SJSA1 (cell line): Measurements from ENCODE around the gene RNF123. TPM values are rescaled to one million over a fixed set of nuclear protein-coding genes. Genes with fewer than 3 reads are reported as not detected.
"Not testable (repeated sequence)": the region's sequence is repeated elsewhere in the genome, so short reads cannot be mapped to it uniquely, and the experiment has no call there.

Source experiments
- DNase-seq, 2 experiments: peaks; one replicate each; pipeline ENCODE4 v3.0.0-alpha.2; 2015 to 2020; ENCODE audit warnings: low spot score in 2 of 2, low read depth in 1 of 2
- H3K27ac ChIP-seq: fragments of 250-450 bp; sonication (Bioruptor Pico); 2 replicates; pipeline ENCODE4 v1.5.1; 2020; ENCODE audit warnings: mild to moderate bottlenecking, moderate library complexity
- H3K27me3 ChIP-seq: fragments of 250-450 bp; sonication (Bioruptor Pico); replicated peaks from 2 replicates; pipeline ENCODE4 v1.5.1; 2020; ENCODE audit warnings: mild to moderate bottlenecking, moderate library complexity
- H3K36me3 ChIP-seq: fragments of 250-450 bp; sonication (Bioruptor Pico); 2 replicates; pipeline ENCODE4 v1.5.1; 2020; ENCODE audit warnings: mild to moderate bottlenecking
- H3K4me1 ChIP-seq: fragments of 250-450 bp; sonication (Bioruptor Pico); replicated peaks from 2 replicates; pipeline ENCODE4 v1.6.1; 2021; ENCODE audit warnings: mild to moderate bottlenecking
- H3K4me3 ChIP-seq: fragments of 250-450 bp; sonication (Bioruptor Pico); 2 replicates; pipeline ENCODE4 v1.5.1; 2020; ENCODE audit warnings: mild to moderate bottlenecking
- H3K9me3 ChIP-seq: fragments of 250-450 bp; sonication (Bioruptor Pico); replicated peaks from 2 replicates; pipeline ENCODE4 v1.5.1; 2020; ENCODE audit warnings: mild to moderate bottlenecking
- total RNA-seq: library from RNA; depleted of rRNA; stranded (reverse); fragments of >200 nt; shearing (Covaris generic); gene quantifications from 2 replicates; pipeline ENCODE4 v1.2.3, GENCODE V29; 2014

RNF123 gene
- total RNA-seq, 1 experiment from 2014 or later = 17.1 TPM

- Histone ChIP-seq H3K4me3 (no peak overlapping the region), H3K27me3 (no peaks in the 10 kb centered on the region), H3K9me3 (no peaks in the 10 kb centered on the region), H3K36me3 (peaks cover 81% of the 10 kb centered on the region), H3K27ac (no peak overlapping the region), H3K4me1 (no peaks in the 10 kb centered on the region)
- no peak for DNase-seq
These were observed 8.7 kb upstream of the RNF123 start for GRCh38 chr3:49680493-49681231.

- no peak overlapping the region for H3K4me3 ChIP-seq
- H3K36me3 ChIP-seq = peaks cover 76% of the 10 kb centered on the region
- H3K4me1 ChIP-seq = no peaks in the 10 kb centered on the region
- DNase-seq = no peak
- H3K27me3 ChIP-seq = no peaks in the 10 kb centered on the region
- H3K27ac ChIP-seq = no peak overlapping the region
- no peaks in the 10 kb centered on the region for H3K9me3 ChIP-seq
These were observed 8.2 kb upstream of the RNF123 start for GRCh38 chr3:49681232-49681522.

GRCh38 chr3:49681543-49681942 is 7.8 kb upstream of the RNF123 start:
- Histone ChIP-seq H3K4me3 (no peak overlapping the region), H3K27me3 (no peaks in the 10 kb centered on the region), H3K9me3 (no peaks in the 10 kb centered on the region), H3K27ac (no peak overlapping the region), H3K4me1 (no peaks in the 10 kb centered on the region), H3K36me3 (peaks cover 73% of the 10 kb centered on the region)
- no peak for DNase-seq

GRCh38 chr3:49683162-49683561 is 6.2 kb upstream of the RNF123 start:
- H3K27me3 ChIP-seq = no peaks in the 10 kb centered on the region
- DNase-seq = no peak
- peaks cover 56% of the 10 kb centered on the region for H3K36me3 ChIP-seq

GRCh38 chr3:49684453-49684852 is 4.9 kb upstream of the RNF123 start:
- H3K4me3 ChIP-seq, DNase-seq, H3K9me3 ChIP-seq, H3K27ac ChIP-seq, H3K27me3 ChIP-seq, H3K4me1 ChIP-seq: not testable (repeated sequence)
- H3K36me3 ChIP-seq = peaks cover 43% of the 10 kb centered on the region

More at GRCh38 chr3:49683162-49683561, 6.2 kb upstream of the RNF123 start:
- no peak overlapping the region for H3K27ac ChIP-seq
- H3K4me3 ChIP-seq = no peak overlapping the region
- H3K4me1 ChIP-seq = no peaks in the 10 kb centered on the region
- no peaks in the 10 kb centered on the region for H3K9me3 ChIP-seq

GRCh38 chr3:49685103-49685502 is 4.3 kb upstream of the RNF123 start:
- DNase-seq, H3K27ac ChIP-seq, H3K27me3 ChIP-seq, H3K9me3 ChIP-seq, H3K4me3 ChIP-seq, H3K4me1 ChIP-seq: not testable (repeated sequence)
- H3K36me3 ChIP-seq = peaks cover 37% of the 10 kb centered on the region

GRCh38 chr3:49685846-49686245 is 3.5 kb upstream of the RNF123 start:
- H3K4me1 ChIP-seq, H3K4me3 ChIP-seq, H3K27ac ChIP-seq, H3K27me3 ChIP-seq, H3K9me3 ChIP-seq, DNase-seq: not testable (repeated sequence)
- H3K36me3 ChIP-seq = peaks cover 30% of the 10 kb centered on the region

- not testable (repeated sequence) for H3K4me1 ChIP-seq, H3K27ac ChIP-seq, H3K4me3 ChIP-seq, H3K27me3 ChIP-seq, H3K9me3 ChIP-seq, DNase-seq
- peaks cover 25% of the 10 kb centered on the region for H3K36me3 ChIP-seq
These were observed 3.0 kb upstream of the RNF123 start for GRCh38 chr3:49686346-49686745.

GRCh38 chr3:49686769-49687423 is 2.5 kb upstream of the RNF123 start:
- not testable (repeated sequence) for H3K27ac ChIP-seq, H3K9me3 ChIP-seq, DNase-seq, H3K27me3 ChIP-seq, H3K4me3 ChIP-seq, H3K4me1 ChIP-seq
- peaks cover 19% of the 10 kb centered on the region for H3K36me3 ChIP-seq

GRCh38 chr3:49687424-49687795 is 1.9 kb upstream of the RNF123 start:
- H3K27me3 ChIP-seq, H3K4me1 ChIP-seq, DNase-seq, H3K4me3 ChIP-seq, H3K27ac ChIP-seq, H3K9me3 ChIP-seq: not testable (repeated sequence)
- H3K36me3 ChIP-seq = peaks cover 14% of the 10 kb centered on the region

- DNase-seq, H3K4me3 ChIP-seq, H3K27ac ChIP-seq, H3K27me3 ChIP-seq, H3K4me1 ChIP-seq, H3K9me3 ChIP-seq, H3K36me3 ChIP-seq: not testable (repeated sequence)
These were observed 865 bp upstream of the RNF123 start for GRCh38 chr3:49688338-49689045.

- H3K9me3 ChIP-seq, DNase-seq, H3K4me1 ChIP-seq, H3K36me3 ChIP-seq, H3K27ac ChIP-seq, H3K27me3 ChIP-seq: not testable (repeated sequence)
- peak overlapping the region; percentile 55 for H3K4me3 ChIP-seq
These were observed 709 bp downstream of the RNF123 start for GRCh38 chr3:49689908-49690624.

GRCh38 chr3:49690856-49691255 is 1.5 kb downstream of the RNF123 start:
- H3K4me1 ChIP-seq, H3K36me3 ChIP-seq, H3K9me3 ChIP-seq, H3K4me3 ChIP-seq, DNase-seq, H3K27me3 ChIP-seq, H3K27ac ChIP-seq: not testable (repeated sequence)

- not testable (repeated sequence) for H3K9me3 ChIP-seq, H3K27ac ChIP-seq, H3K27me3 ChIP-seq, DNase-seq, H3K36me3 ChIP-seq, H3K4me3 ChIP-seq, H3K4me1 ChIP-seq
These were observed 2.1 kb downstream of the RNF123 start for GRCh38 chr3:49691481-49691880.
